H1 (cell line): ENCODE results near the gene PSD2. TPM values are rescaled to one million over a fixed set of nuclear protein-coding genes. Genes with fewer than 3 reads are reported as not detected.

Experiments
- CTCF ChIA-PET: fragments of 300-600 bp; sonication (Branson Sonifier 250); formaldehyde crosslinking; loops from one replicate; lab custom pipeline; 2021; ENCODE audit not compliant: partially characterized antibody; lab: Charles Lee
- POLR2A ChIA-PET: fragments of 300-600 bp; sonication (Branson Sonifier 250); formaldehyde crosslinking; loops from one replicate; lab custom pipeline; 2021; ENCODE audit warnings: inconsistent platforms; ENCODE audit not compliant: partially characterized antibody; lab: Charles Lee
- DNase-seq, 2 experiments: peaks; one replicate each; pipeline versions ENCODE4 v3.0.0 to v3.0.0-alpha.2; 2010 to 2022; ENCODE audit warnings: low spot score in 2 of 2, low read depth in 1 of 2, mixed read lengths in 1 of 2
- FAIRE-seq: peaks from 2 replicates; lab custom pipeline; 2011; peaks lifted over from hg19 to GRCh38; lab: Jason Lieb, UNC
- H2AFZ ChIP-seq: 2 replicates; pipeline ENCODE4 v1.8.1; 2012; ENCODE audit warnings: low read length, inconsistent platforms
- H2AK5ac ChIP-seq: 2 replicates; pipeline ENCODE4 v1.6.1; 2013; ENCODE audit warnings: low read depth, low read length
- H2BK120ac ChIP-seq: replicated peaks from 2 replicates; pipeline ENCODE3; 2013; ENCODE audit warnings: low read depth, low read length, inconsistent platforms
- H2BK12ac ChIP-seq: 2 replicates; pipeline ENCODE4 v1.6.1; 2013; ENCODE audit warnings: low read depth, low read length
- H2BK15ac ChIP-seq: 2 replicates; pipeline ENCODE4 v1.6.1; 2013; ENCODE audit warnings: low read length
- H2BK20ac ChIP-seq: 2 replicates; pipeline ENCODE4 v1.6.1; 2013; ENCODE audit warnings: low read length
- H2BK5ac ChIP-seq: 2 replicates; pipeline ENCODE4 v1.6.1; 2013; ENCODE audit warnings: low read depth, low read length
- H3K14ac ChIP-seq: 2 replicates; pipeline ENCODE4 v1.6.1; 2013; ENCODE audit warnings: inconsistent platforms; ENCODE audit not compliant: insufficient read length
- H3K18ac ChIP-seq: 2 replicates; pipeline ENCODE4 v1.6.1; 2013; ENCODE audit warnings: low read length; ENCODE audit errors: extremely low read depth
- H3K23ac ChIP-seq: 2 replicates; pipeline ENCODE4 v1.6.1; 2013; ENCODE audit warnings: inconsistent platforms; ENCODE audit not compliant: insufficient read length
- H3K23me2 ChIP-seq: 2 replicates; pipeline ENCODE4 v1.6.1; 2013; ENCODE audit warnings: low read depth, low read length
- H3K27ac ChIP-seq: 2 replicates; pipeline ENCODE4 v1.6.1; 2011; ENCODE audit warnings: low read depth, low read length, inconsistent platforms
- H3K27me3 ChIP-seq, 4 experiments: replicated peaks in 1 of 4; 1 replicate in 1 of 4; 2 replicates in 3 of 4; pipeline versions ENCODE4 v1.6.1 to v1.8.1; 2011 to 2013; ENCODE audit warnings: low read length in 3 of 4, mild to moderate bottlenecking in 3 of 4, inconsistent platforms in 2 of 4, mixed read lengths in 2 of 4, moderate library complexity in 1 of 4; ENCODE audit not compliant: control insufficient read depth in 3 of 4, insufficient read depth in 3 of 4; ENCODE audit errors: extremely low read depth in 1 of 4
- H3K36me3 ChIP-seq, 4 experiments: 2 replicates each; pipeline versions ENCODE4 v1.6.1 to v1.8.1; 2011 to 2013; ENCODE audit warnings: mild to moderate bottlenecking in 4 of 4, low read length in 3 of 4, moderate library complexity in 2 of 4, control low read depth in 1 of 4, inconsistent platforms in 1 of 4; ENCODE audit not compliant: insufficient read depth in 4 of 4, control insufficient read depth in 2 of 4
- H3K4ac ChIP-seq: replicated peaks from 2 replicates; pipeline ENCODE3; 2013; ENCODE audit warnings: low read length, low read depth, mixed read lengths, inconsistent platforms; ENCODE audit not compliant: insufficient read length
- H3K4me1 ChIP-seq, 4 experiments: replicated peaks in 1 of 4; 1 replicate in 1 of 4; 2 replicates in 3 of 4; pipeline versions ENCODE4 v1.6.1 to v1.8.1; 2011 to 2013; ENCODE audit warnings: low read length in 3 of 4, inconsistent platforms in 2 of 4, mixed read lengths in 1 of 4; ENCODE audit not compliant: insufficient read depth in 4 of 4, control insufficient read depth in 3 of 4
- H3K4me2 ChIP-seq, 2 experiments: 2 replicates each; pipeline versions ENCODE4 v1.6.1 to v1.8.1; 2011 to 2013; ENCODE audit warnings: low read depth in 2 of 2, low read length in 2 of 2, control low read depth in 1 of 2, inconsistent platforms in 1 of 2, mild to moderate bottlenecking in 1 of 2; ENCODE audit not compliant: insufficient read depth in 1 of 2
- H3K4me3 ChIP-seq, 4 experiments: fragments of 200-600, 300-600 bp in 1 of 4; sonication (generic), shearing (Covaris generic), sonication (Bioruptor Twin) in 1 of 4; 2 replicates each; pipeline versions ENCODE4 v1.5.1 to v1.8.1; 2011 to 2016; ENCODE audit warnings: low read length in 4 of 4, low read depth in 3 of 4, control low read depth in 2 of 4, inconsistent platforms in 2 of 4, mild to moderate bottlenecking in 2 of 4, mixed read lengths in 1 of 4, moderate library complexity in 1 of 4; ENCODE audit not compliant: insufficient read depth in 2 of 4; ENCODE audit errors: extremely low read depth in 1 of 4
- H3K56ac ChIP-seq: replicated peaks from 2 replicates; pipeline ENCODE3; 2013; ENCODE audit warnings: low read depth, mild to moderate bottlenecking, mixed read lengths, low read length, inconsistent platforms; ENCODE audit not compliant: insufficient read length
- H3K79me1 ChIP-seq: 2 replicates; pipeline ENCODE4 v1.6.1; 2013; ENCODE audit warnings: low read depth, low read length, control low read depth
- H3K79me2 ChIP-seq, 2 experiments: 2 replicates each; pipeline versions ENCODE4 v1.6.1 to v1.8.1; 2012 to 2013; ENCODE audit warnings: low read length in 2 of 2, mild to moderate bottlenecking in 2 of 2, inconsistent platforms in 1 of 2; ENCODE audit not compliant: insufficient read depth in 2 of 2, control insufficient read depth in 1 of 2
- H3K9ac ChIP-seq, 4 experiments: replicated peaks in 1 of 4; 1 replicate in 1 of 4; 2 replicates in 3 of 4; pipeline versions ENCODE4 v1.6.1 to v1.8.1; 2011 to 2013; ENCODE audit warnings: low read depth in 3 of 4, low read length in 3 of 4, control low read depth in 2 of 4, mild to moderate bottlenecking in 2 of 4, moderate library complexity in 2 of 4, inconsistent platforms in 1 of 4; ENCODE audit errors: extremely low read depth in 1 of 4
- H3K9me3 ChIP-seq, 2 experiments: 2 replicates each; pipeline versions ENCODE4 v1.6.1 to v1.8.1; 2012 to 2013; ENCODE audit warnings: mild to moderate bottlenecking in 2 of 2, moderate library complexity in 2 of 2, control low read depth in 1 of 2, inconsistent platforms in 1 of 2, low read depth in 1 of 2, low read length in 1 of 2, mixed read lengths in 1 of 2; ENCODE audit not compliant: insufficient read depth in 2 of 2
- H4K20me1 ChIP-seq, 2 experiments: replicated peaks in 1 of 2; 2 replicates each; pipeline versions ENCODE3 to v1.8.1; 2011 to 2013; ENCODE audit warnings: inconsistent platforms in 2 of 2, low read length in 2 of 2, mild to moderate bottlenecking in 1 of 2; ENCODE audit not compliant: insufficient read depth in 2 of 2, control insufficient read depth in 1 of 2
- H4K5ac ChIP-seq: 2 replicates; pipeline ENCODE4 v1.6.1; 2013; ENCODE audit warnings: low read length, low read depth, mixed read lengths, inconsistent platforms; ENCODE audit not compliant: insufficient read length
- H4K8ac ChIP-seq: 2 replicates; pipeline ENCODE4 v1.8.0; 2013; ENCODE audit warnings: mild to moderate bottlenecking, moderate library complexity, low read length, inconsistent platforms; ENCODE audit not compliant: insufficient read depth; ENCODE audit errors: extremely low read depth
- H4K91ac ChIP-seq: replicated peaks from 2 replicates; pipeline ENCODE3; 2013; ENCODE audit warnings: low read length, mixed read lengths, inconsistent platforms; ENCODE audit not compliant: insufficient read length
- RAD21 ChIP-seq, 2 experiments: IDR thresholded peaks in 1 of 2; conservative IDR thresholded peaks in 1 of 2; 2 replicates each; pipeline ENCODE4 v1.6.1; 2011; ENCODE audit warnings: low read depth in 2 of 2, low read length in 2 of 2, improper control_type of control experiment in 1 of 2, inconsistent platforms in 1 of 2, mild to moderate bottlenecking in 1 of 2, moderate library complexity in 1 of 2
- SP2 ChIP-seq: IDR thresholded peaks from 2 replicates; pipeline ENCODE4 v1.6.1; 2012; ENCODE audit warnings: mild to moderate bottlenecking, low read length, inconsistent platforms
- USF2 ChIP-seq: IDR thresholded peaks from 2 replicates; pipeline ENCODE4 v1.6.1; 2011; ENCODE audit warnings: low read length, improper control_type of control experiment
- WGBS, 2 experiments: shearing (Covaris generic) in 1 of 2; methylation state at CpG; one replicate each; pipeline versions ENCODE4 v1.1.6 to v1.1.7; 2013 to 2015; ENCODE audit warnings: low lambda C conversion rate in 2 of 2, mixed read lengths in 2 of 2, inconsistent platforms in 1 of 2, low coverage in 1 of 2, missing lambda C conversion rate in 1 of 2; ENCODE audit not compliant: insufficient replicate concordance in 2 of 2, insufficient coverage in 1 of 2, insufficient read length in 1 of 2; ENCODE audit errors: extremely low coverage in 1 of 2, missing lambda C conversion rate in 1 of 2; 5-methylcytosine and 5-hydroxymethylcytosine counted together
- polyA plus RNA-seq, 7 experiments: library from polyadenylated mRNA; depleted of rRNA in 3 of 7; stranded (reverse) in 5 of 7; unstranded in 2 of 7; fragments of >200 nt in 5 of 7; fragments of 200-250 nt in 2 of 7; gene quantifications; 1 replicate in 5 of 7; 2 replicates in 1 of 7; 4 replicates in 1 of 7; pipeline versions ENCODE4 v1.2.1 to v1.2.3, GENCODE V29; 2011 to 2013; ENCODE audit warnings: missing spikeins in 2 of 7, mixed read lengths in 2 of 7
- total RNA-seq: library from RNA; stranded (reverse); fragmentation: NEBNext Ultra II Directional; extraction: Animal tissue kit (Norgen Biotek cat#: 25700); gene quantifications from 2 replicates; pipeline ENCODE4 v1.2.1, GENCODE V29; 2021

The PSD2 gene
- total and polyA plus RNA-seq, 2 of the 8 experiments (the other 6 are each of a cell fraction or from before 2014, with no cell fraction given) = 0.06 to 0.14 TPM

DNA sequence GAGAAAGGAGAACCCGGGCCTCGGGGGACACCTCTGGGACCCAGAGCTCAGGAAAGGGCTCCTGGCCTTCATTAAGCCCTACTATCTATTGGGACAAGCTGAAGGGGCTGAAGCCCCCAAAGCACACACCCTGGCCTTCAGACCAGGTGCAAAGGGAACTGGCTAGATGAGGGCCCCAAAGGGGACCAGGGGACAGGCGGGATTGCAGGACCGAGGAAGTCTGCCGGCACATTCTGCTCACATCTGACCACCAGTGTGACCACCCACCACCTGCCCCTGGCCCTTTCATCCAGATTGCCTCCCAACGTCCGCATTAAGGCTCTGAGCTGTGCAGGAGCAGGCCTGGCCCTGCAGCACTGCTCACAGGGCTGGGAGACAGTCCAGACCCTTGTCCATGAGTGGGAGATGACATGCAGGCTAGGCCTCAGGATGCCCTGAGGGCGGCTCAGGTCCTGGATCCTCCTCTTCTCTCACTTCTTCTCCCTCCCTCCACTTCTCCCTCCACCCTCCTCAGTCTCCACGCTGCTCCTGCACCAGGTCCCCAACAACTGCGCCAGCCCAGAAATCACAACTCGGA is 19.2 kb downstream of the PSD2 start:
- FAIRE-seq (no peak), DNase-seq (no peak)
- H2BK120ac ChIP-seq = no peak overlapping the region
- H3K36me3 ChIP-seq = no peaks in the 10 kb centered on the region
- H4K20me1 ChIP-seq = no peaks in the 10 kb centered on the region
- H3K18ac ChIP-seq = no peak overlapping the region
- POLR2A ChIA-PET = no interaction called here
- no peak overlapping the region for H2AK5ac ChIP-seq
- no peaks in the 10 kb centered on the region for H3K79me2 ChIP-seq
- H3K23me2 ChIP-seq = no peaks in the 10 kb centered on the region
- H2BK12ac ChIP-seq = no peak overlapping the region
- WGBS, 2 experiments = 85% methylated on average over 8 of the region's 11 CpGs; no CpG with 5 or more reads in 1 of the 2 experiments
- H2BK5ac ChIP-seq = no peak overlapping the region
- H2AFZ ChIP-seq = no peak overlapping the region; the same call in 1 of the 2 replicates
- no peak overlapping the region for H3K14ac ChIP-seq
- no peak overlapping the region for H3K23ac ChIP-seq
- peaks cover 0 to 2% (median 0%) of the 10 kb centered on the region in 4 experiments; a peak in 1 of 7 replicates for H3K27me3 ChIP-seq
- H3K4me3 ChIP-seq = no peak overlapping the region
- no peak overlapping the region for H2BK15ac ChIP-seq
- H4K8ac ChIP-seq = no peak overlapping the region
- peak overlapping the region; percentile 65 for H4K91ac ChIP-seq
- no peak overlapping the region for H2BK20ac ChIP-seq
- H4K5ac ChIP-seq = no peak overlapping the region
- CTCF ChIA-PET = interaction anchor here (1.0 to 2.3 kb wide), 6 partner anchors 26 to 153 kb away, joined by 5 to 10 read pairs (median 6); no protein-coding TSS in a partner anchor
- no peak overlapping the region for H3K4me2 ChIP-seq
- H3K56ac ChIP-seq = no peak overlapping the region
- H3K9ac ChIP-seq = no peak overlapping the region
- no peak overlapping the region for H3K27ac ChIP-seq
- no peak overlapping the region for H3K4ac ChIP-seq
- H3K9me3 ChIP-seq = no peaks in the 10 kb centered on the region
- H3K79me1 ChIP-seq = no peaks in the 10 kb centered on the region
- no peaks in the 10 kb centered on the region for H3K4me1 ChIP-seq
- TF ChIP-seq RAD21 (IDR thresholded peaks at IDR 0.05 in 1 of 2, conservative IDR thresholded peaks at IDR 0.05 in 1 of 2; ENCODE audit: low read depth in 2 of 2, low read length in 2 of 2) = no peak
- TF ChIP-seq USF2 = no peak
- TF ChIP-seq SP2 = no peak
